Panc1 (cell line): Measurements from ENCODE around the gene TIAL1. TPM values are rescaled to one million over a fixed set of nuclear protein-coding genes. Genes with fewer than 3 reads are reported as not detected.
A peak's percentile ranks its signal among the peaks of the same experiment; 100 is the strongest.

Experiments
- ATAC-seq: fragments of 200-7000 bp; cut with Tn5 transposase; 2 replicates; pipeline ENCODE4 v1.9.1; 2020; ENCODE audit warnings: mild to moderate bottlenecking, moderate library complexity
- BruUV-seq: library from RNA; stranded (reverse); fragments of 400-500 nt; replicated peaks from 2 replicates; lab custom pipeline; 2021; lab: Mats Ljungman, UMichigan
- CTCF ChIA-PET: fragments of 300-600 bp; sonication (Branson Sonifier 250); formaldehyde crosslinking; loops from one replicate; lab custom pipeline; 2022; ENCODE audit warnings: antibody characterized with exemption; lab: Charles Lee
- POLR2A ChIA-PET: fragments of 300-600 bp; sonication (Branson Sonifier 250); formaldehyde crosslinking; loops from one replicate; lab custom pipeline; 2022; ENCODE audit warnings: antibody characterized with exemption; lab: Charles Lee
- DNase-seq: peaks from one replicate; pipeline ENCODE4 v3.0.0-alpha.2; 2010; ENCODE audit warnings: low read depth, low spot score
- H3K27ac ChIP-seq: 2 replicates; pipeline ENCODE4 v1.5.1; 2011; ENCODE audit warnings: mild to moderate bottlenecking, low read length, inconsistent platforms
- H3K27me3 ChIP-seq: fragments of 200-500 bp; sonication (Bioruptor generic); 2 replicates; pipeline ENCODE4 v1.6.0; 2014; ENCODE audit warnings: low read length, inconsistent platforms; ENCODE audit not compliant: control insufficient read depth, insufficient read depth
- H3K36me3 ChIP-seq: fragments of 200-500 bp; sonication (Bioruptor generic); 2 replicates; pipeline ENCODE4 v1.5.1; 2014; ENCODE audit warnings: inconsistent platforms, mild to moderate bottlenecking, low read length, moderate library complexity; ENCODE audit not compliant: control insufficient read depth, insufficient read depth
- H3K4me1 ChIP-seq: 2 replicates; pipeline ENCODE4 v1.5.1; 2011; ENCODE audit warnings: inconsistent platforms, mild to moderate bottlenecking, low read length, moderate library complexity; ENCODE audit not compliant: control insufficient read depth, insufficient read depth
- H3K4me3 ChIP-seq, 2 experiments: 2 replicates each; pipeline ENCODE4 v1.5.1; 2011 to 2012; ENCODE audit warnings: low read depth in 2 of 2, low read length in 2 of 2, mild to moderate bottlenecking in 2 of 2, inconsistent platforms in 1 of 2, moderate library complexity in 1 of 2
- H3K9me3 ChIP-seq: fragments of 200-500 bp; sonication (Bioruptor generic); 2 replicates; pipeline ENCODE4 v1.5.1; 2014; ENCODE audit warnings: low read depth, mild to moderate bottlenecking, inconsistent platforms, low read length, moderate library complexity; ENCODE audit not compliant: control insufficient read depth, insufficient read depth
- CTCF ChIP-seq: fragments of 450-650 bp; IDR thresholded peaks from 2 replicates; pipeline ENCODE4 v1.5.1; 2017; ENCODE audit warnings: mild to moderate bottlenecking
- POLR2AphosphoS5 ChIP-seq: IDR thresholded peaks from 2 replicates; pipeline ENCODE4 v1.6.1; 2012; ENCODE audit warnings: mild to moderate bottlenecking, low read depth, low read length, moderate library complexity
- SIN3A ChIP-seq: IDR thresholded peaks from 2 replicates; pipeline ENCODE4 v1.6.1; 2012; ENCODE audit warnings: low read depth, mild to moderate bottlenecking, low read length, moderate library complexity, borderline replicate concordance; ENCODE audit not compliant: insufficient read depth
- TCF7L2 ChIP-seq: IDR thresholded peaks from 2 replicates; pipeline ENCODE4 v1.6.1; 2011; ENCODE audit warnings: mild to moderate bottlenecking, low read depth, low read length, inconsistent platforms
- in situ Hi-C: cut with HindIII; loops from 2 replicates; pipeline ENCODE4 v1.10.0; 2016; ENCODE audit warnings: low sequenced_read_pairs, low pct_unique_long_range_greater_than_20kb
- intact Hi-C: fragments of 100-400 bp; cut with micrococcal nuclease; formaldehyde crosslinking; loops from one replicate; pipeline ENCODE4 v1.10.0; 2022; ENCODE audit not compliant: unreplicated experiment
- total RNA-seq: library from RNA; stranded (reverse); gene quantifications from one replicate; pipeline ENCODE4 v1.2.1, GENCODE V29; 2021; ENCODE audit not compliant: unreplicated experiment
- TF ChIP-seq, protein P1 (sequence below), 2 experiments: IDR thresholded peaks; 2 replicates each; pipeline ENCODE4 v1.6.1; 2011 to 2012; ENCODE audit warnings: low read depth in 2 of 2, control low read depth in 1 of 2, low read length in 1 of 2, mild to moderate bottlenecking in 1 of 2, moderate library complexity in 1 of 2; ENCODE audit not compliant: insufficient read depth in 1 of 2

Gene TIAL1
- total RNA-seq, 1 experiment from 2014 or later = 236 TPM

DNA sequence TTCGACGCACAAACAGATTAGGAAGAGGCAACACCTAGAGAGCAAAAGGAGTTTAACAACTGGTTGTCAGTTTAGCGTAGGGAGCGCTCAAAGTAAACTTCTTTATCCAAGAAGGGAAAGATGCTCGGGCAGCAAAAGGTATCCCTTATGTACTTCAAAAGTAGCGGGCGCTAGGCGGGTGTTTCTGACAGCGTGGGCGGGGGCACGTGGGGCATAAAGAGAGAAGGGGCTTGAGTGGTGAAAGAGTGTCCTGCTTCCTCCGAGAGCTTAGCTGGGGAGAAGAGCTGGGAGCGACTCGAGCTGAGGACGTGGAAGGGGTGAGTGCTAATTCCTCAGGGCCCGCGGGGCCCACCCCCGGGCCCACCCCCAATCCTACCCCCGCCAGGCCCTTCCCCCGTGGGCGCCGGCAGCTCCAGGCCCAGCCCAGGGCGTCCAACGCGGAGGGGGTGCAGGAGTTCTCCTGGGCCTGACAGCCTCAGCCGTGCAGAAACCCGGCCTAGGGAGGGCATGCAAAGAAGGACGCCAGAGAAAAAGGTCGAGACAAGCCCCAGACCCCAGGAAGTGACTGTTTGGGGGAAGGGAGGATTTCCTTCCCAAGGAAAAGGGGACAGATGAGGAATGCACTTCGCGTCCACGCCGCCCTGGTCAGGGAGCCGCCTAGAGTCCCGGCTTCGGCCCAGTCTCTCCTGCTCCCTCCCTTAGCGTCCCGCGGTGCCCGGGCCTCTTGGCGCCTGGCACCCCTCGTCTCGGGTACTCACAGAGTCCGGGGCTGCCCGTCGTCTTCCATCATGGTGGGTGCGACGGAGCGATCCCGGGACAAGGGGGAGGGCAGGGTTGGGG is 868 bp downstream of the TIAL1 start:
- no TSS peak for BruUV-seq
- H3K27ac ChIP-seq = peak overlapping the region; percentile 94
- DNase-seq = no peak
- no peaks in the 10 kb centered on the region; the same call in 1 of the 2 replicates for H3K9me3 ChIP-seq
- in situ Hi-C loops (no loop called here), intact Hi-C loops (no loop called here)
- H3K27me3 ChIP-seq = no peaks in the 10 kb centered on the region
- POLR2A ChIA-PET = interaction anchor here (0.7 kb wide), 1 partner anchor 32 kb away, joined by 4 read pairs; no protein-coding TSS in a partner anchor
- 0 out of 2 replicates have a peak, but pooled peaks have one; percentile 61 for TF ChIP-seq SIN3A
- TF ChIP-seq CTCF = no peak
- 0 out of 2 replicates have a peak, but pooled peaks have one; percentile 33 for TF ChIP-seq TCF7L2
- ATAC-seq = peak; percentile 26
- H3K4me1 ChIP-seq = peaks cover 39% of the 10 kb centered on the region
- CTCF ChIA-PET = interaction anchor here (0.6 kb wide), 2 partner anchors 25 to 396 kb away, joined by 3 to 5 read pairs; no protein-coding TSS in a partner anchor
- peak overlapping the region; percentile 89 to 93 for H3K4me3 ChIP-seq
- peaks cover 22% of the 10 kb centered on the region for H3K36me3 ChIP-seq

DNA sequence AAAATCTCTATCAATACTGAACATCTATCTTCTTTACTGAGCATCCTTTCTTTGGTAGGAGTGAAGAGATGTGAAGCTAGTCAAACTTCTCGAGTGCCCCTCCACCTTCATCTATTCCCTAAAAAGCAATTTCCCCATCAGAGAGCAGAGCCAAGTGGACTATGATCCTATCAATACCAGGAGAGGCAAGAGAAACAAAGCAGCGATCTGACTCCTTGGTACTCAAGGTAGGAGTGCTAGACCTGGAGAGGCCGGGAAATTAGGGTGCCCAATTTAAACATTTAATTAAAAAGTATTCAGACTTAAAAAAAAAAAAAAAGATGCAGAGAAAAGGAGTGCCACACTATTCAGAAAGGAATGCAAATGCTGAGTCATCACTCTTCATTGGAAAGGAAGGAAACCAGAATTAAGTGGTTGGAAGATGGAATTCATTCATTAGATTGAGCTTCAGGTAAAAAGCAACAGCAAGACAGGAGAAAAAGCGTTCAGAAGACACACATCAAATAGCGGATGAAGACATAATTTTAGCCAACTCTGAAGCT is 1.6 kb downstream of the TIAL1 start:
- TF ChIP-seq TCF7L2 (no peak), CTCF (no peak), SIN3A (no peak), POLR2AphosphoS5 (no peak)
- TF ChIP-seq, protein P1, sequence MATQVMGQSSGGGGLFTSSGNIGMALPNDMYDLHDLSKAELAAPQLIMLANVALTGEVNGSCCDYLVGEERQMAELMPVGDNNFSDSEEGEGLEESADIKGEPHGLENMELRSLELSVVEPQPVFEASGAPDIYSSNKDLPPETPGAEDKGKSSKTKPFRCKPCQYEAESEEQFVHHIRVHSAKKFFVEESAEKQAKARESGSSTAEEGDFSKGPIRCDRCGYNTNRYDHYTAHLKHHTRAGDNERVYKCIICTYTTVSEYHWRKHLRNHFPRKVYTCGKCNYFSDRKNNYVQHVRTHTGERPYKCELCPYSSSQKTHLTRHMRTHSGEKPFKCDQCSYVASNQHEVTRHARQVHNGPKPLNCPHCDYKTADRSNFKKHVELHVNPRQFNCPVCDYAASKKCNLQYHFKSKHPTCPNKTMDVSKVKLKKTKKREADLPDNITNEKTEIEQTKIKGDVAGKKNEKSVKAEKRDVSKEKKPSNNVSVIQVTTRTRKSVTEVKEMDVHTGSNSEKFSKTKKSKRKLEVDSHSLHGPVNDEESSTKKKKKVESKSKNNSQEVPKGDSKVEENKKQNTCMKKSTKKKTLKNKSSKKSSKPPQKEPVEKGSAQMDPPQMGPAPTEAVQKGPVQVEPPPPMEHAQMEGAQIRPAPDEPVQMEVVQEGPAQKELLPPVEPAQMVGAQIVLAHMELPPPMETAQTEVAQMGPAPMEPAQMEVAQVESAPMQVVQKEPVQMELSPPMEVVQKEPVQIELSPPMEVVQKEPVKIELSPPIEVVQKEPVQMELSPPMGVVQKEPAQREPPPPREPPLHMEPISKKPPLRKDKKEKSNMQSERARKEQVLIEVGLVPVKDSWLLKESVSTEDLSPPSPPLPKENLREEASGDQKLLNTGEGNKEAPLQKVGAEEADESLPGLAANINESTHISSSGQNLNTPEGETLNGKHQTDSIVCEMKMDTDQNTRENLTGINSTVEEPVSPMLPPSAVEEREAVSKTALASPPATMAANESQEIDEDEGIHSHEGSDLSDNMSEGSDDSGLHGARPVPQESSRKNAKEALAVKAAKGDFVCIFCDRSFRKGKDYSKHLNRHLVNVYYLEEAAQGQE (IDR thresholded peaks at IDR 0.05; ENCODE audit: insufficient read depth in 1 of 2, low read depth in 2 of 2, low read length in 1 of 2) = no peak
- in situ Hi-C loops = no loop called here
- intact Hi-C loops = no loop called here
- DNase-seq (no peak), ATAC-seq (no peak)
- no peaks in the 10 kb centered on the region for H3K27me3 ChIP-seq
- peaks cover 39% of the 10 kb centered on the region for H3K4me1 ChIP-seq
- POLR2A ChIA-PET = interaction anchor here (0.7 kb wide), 1 partner anchor 32 kb away, joined by 4 read pairs; no protein-coding TSS in a partner anchor
- H3K4me3 ChIP-seq = peak overlapping the region; percentile 89 to 93
- BruUV-seq = TSS peak; percentile 70
- H3K27ac ChIP-seq = peak overlapping the region; percentile 94
- peaks cover 22% of the 10 kb centered on the region for H3K36me3 ChIP-seq
- CTCF ChIA-PET = interaction anchor here (0.6 kb wide), 1 partner anchor 396 kb away, joined by 5 read pairs; no protein-coding TSS in a partner anchor
- no peaks in the 10 kb centered on the region; the same call in 1 of the 2 replicates for H3K9me3 ChIP-seq
